Stimulated activated CD4-positive, alpha-beta T cell treated with anti-CD3 and anti-CD28 coated beads, Interleukin-4, amount 100 ng/mL, for 4 hours (primary cell): ENCODE measurements around the gene NPBWR2.

Source experiments
- DNase-seq, 2 experiments: peaks; one replicate each; pipeline ENCODE4 v3.0.0-alpha.2; 2020

Gene NPBWR2

DNA sequence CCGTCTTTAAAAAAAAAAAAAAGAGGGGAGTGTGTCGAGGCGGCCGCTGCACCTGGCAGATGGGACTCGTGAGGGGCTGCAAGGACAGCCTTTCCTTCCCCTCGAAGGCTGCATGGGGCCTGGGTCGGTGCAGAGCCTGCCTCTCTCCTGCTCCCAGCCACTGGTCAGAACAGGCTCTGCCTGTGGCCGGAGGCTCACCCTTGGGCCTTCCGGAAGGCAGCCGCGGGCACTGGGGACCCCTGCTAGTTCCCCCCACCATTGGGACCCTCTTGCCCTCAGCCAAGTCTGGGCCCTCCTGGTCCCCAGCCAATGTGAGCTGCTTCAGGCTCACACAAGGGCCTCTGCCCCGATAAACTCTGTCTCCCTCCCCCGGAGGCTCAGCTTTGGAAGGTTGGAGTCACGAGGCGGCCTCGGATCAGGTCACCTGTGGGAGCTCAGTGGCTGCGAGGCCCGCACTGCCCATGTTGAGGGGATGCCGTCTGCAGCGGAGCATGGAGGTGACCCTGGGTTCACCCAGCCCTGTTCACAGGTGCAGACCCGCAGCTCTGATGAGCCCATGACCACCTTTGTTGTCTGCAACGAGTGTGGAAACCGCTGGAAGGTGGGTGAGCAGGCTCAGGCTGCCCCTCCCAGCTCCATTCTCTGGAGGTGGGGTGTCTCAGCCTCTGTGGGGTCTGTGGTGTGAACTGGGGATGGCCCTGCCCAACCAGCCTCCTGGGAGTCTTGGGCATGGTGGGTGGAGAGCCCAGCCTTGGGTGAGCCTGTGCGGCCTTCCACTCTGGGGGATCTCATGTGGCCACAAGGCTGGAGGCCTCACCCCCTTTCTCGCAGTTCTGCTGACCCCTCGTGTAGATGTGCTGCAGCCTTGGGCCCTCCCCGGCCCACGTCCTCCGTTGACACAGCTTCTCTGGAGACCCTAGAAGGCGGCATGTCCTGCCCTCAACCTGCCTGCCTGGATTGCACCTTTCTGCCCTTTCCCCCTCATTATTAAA, 35.7 kb downstream of the NPBWR2 start:
- no peak for DNase-seq

DNA sequence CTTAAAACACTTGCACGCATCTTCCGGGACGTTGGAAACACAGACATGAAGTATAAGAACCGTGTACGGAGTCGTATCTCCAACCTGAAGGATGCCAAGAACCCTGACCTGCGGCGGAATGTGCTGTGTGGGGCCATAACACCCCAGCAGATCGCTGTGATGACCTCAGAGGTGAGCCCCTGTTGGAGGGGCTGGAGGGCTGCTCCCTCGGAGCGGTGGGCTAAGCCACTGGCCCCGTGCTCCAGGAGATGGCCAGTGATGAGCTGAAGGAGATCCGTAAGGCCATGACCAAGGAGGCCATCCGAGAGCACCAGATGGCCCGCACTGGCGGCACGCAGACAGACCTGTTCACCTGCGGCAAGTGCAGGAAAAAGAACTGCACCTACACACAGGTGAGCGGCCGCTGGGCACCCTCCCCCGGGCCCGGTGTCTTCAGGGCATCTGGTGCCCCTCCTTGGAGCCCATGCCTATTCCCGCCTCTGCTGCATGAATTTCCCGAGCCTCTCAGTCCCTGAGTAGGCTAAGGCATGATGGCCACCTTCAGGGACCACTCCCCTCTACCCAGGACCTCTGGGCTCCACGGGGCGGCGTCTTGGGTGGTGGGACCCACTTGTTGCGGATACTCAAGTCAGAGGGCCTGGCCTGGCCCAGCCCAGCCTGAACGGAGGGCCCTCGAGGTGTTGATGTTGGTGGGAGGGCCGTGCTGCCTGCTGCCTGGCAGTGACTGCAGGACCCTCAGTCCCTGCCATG, 36.9 kb downstream of the NPBWR2 start:
- no peak for DNase-seq

DNA sequence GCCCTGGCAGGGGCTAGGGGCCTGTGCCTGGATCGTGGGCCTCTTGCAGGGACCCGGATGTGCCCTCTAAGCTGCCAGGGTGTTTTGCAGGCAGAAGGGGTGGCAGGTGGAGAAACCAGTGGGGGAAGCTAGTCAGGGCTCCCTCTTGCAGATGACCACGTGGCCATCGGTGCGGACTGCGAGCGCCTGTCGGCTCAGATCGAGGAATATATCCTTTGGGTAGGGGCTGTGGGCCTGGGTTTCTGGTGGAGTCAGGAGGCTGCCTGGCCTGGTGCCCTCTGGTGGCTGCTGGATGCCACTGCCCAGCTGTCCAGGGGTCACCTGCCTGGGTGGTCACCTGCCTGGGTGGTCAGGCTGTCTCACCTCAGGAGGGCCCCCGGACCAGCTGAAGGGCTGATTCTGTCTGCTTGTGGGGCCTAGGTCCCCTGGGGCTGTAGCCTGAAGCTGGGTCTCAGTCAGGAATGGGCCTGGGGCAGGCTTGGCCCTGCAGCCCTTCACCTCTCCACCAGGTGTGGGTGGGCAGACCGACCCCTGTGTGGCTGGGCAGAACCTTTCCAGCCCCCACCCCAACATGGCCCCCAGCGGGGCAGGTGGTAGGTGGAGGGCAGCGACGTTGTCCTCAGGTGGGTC, 37.6 kb downstream of the NPBWR2 start:
- no peak for DNase-seq

- DNase-seq = no peak
Observed at GRCh38 chr20:64069209-64069613, 38.2 kb downstream of the NPBWR2 start.

- no peak for DNase-seq
Observed at GRCh38 chr20:64068386-64069208, 38.8 kb downstream of the NPBWR2 start.

- DNase-seq = no peak
Observed at GRCh38 chr20:64067733-64068307, 39.5 kb downstream of the NPBWR2 start.

DNA sequence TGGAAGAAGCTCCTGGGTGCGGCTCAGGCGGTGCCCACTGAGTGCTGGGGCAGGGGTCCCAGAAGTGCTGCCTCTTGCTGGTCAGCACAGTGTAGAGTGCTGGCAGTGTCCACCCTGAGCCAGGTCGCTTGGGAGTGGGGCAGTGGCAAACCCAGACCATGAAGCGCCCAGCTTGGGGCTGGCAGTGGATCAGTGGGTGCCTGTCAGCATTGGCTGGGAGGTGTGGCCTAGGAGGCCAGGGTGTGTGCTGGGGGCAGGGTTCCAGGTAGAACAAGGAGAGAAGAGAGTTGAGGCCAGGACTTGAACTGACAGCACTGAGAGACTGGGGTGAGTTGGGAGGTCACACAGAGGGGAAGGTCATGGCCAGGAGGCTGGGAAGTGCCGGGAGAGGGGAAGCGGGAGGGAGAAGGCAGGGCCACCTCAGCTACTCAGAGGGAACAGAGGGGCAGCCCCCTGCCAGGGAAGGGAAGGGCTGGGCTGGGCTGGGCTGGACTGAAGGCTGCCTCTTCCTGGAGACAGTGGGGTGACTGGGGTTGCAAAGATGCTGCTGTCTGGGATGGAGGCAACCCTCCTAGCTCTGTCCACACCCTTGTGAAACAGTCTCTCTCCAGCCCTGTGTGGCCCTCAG, 40.2 kb downstream of the NPBWR2 start:
- DNase-seq = no peak

DNA sequence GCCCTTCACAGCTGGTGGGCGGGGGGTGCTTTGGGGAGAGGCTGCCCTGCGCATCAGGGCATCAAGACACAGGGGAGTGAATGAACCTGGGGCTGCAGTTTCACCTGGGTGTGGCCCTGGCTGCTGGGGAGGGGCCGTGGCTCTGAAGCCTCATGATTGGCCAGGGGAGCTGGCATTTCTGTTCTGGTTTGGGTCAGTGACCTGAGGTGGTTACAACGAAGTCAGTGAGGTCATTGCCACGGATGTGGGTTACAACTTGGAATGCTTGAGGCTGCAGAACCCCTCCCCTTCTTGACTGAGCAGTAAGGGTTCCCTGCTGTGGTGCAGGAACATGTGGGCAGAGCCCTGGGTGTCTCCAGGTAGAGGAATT, 41.4 kb downstream of the NPBWR2 start:
- DNase-seq = peak in 1 of 2 experiments; percentile 32

- DNase-seq = no peak
Observed at GRCh38 chr20:64065062-64065973, 42.0 kb downstream of the NPBWR2 start.

DNA sequence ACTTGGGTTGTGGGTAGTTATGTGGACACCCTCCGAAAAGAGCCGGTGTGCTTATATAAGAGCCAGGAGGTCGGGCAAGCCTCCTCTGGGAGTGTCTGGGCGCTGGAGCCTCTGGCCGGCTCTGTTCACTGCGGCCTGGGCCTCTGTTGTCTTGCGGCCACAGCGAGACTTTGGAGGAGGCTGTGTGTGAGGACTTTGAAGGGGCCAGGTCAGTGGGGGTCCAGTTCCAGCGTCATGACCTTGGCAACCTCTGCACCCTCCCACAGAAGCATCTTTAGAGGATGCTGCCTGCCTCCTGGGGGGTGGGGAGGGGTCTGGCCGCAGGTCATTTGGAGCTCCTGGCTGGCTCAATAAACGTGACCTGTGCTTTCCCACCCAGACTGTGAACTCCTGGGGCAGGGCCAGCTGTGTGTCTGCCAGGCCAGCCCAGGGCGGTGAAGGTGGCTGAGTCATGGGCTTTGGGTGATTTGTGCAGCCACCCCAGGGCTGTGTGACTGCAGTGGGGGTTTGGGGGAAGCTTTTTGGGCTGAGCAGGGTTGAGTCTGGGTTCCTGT, 43.1 kb downstream of the NPBWR2 start:
- no peak for DNase-seq

DNA sequence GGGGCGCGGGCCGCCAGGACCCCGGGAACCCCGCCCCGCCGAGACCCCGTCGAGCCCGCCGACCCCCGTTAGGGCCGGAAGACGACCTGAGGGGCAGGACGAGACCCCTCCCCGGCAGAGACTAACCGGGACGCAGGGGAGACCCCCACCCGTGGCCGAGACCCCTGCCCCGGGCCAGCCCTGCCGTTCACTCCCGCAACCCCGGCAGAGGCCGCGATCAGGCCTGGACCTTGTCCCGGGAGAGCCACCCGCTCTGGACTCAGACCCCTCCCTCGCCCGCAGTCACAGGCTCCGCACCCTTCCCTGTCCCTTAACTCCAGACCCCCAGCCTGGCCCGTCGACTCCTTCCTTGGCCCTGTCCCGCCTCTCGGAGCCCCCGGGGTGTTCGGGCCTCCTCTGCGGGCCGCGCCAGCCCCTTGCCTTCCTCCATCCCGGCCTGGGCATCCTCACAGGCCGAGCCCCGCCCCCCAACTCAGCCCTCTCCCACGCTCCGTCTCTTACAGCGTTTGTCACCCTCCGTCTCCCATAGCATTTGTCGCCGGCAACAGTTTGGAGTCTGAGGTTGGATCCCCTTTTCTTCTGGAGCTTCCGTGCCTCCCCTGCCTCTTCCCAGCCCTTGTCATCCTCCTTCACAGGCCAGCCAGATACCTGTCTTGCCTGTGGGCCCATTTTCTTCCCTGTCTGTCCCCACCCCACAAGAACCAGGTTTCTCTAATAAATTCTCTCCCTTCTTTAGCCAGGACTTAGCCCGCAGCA, 43.8 kb downstream of the NPBWR2 start:
- DNase-seq = peak in 1 of 2 experiments; percentile 37

DNA sequence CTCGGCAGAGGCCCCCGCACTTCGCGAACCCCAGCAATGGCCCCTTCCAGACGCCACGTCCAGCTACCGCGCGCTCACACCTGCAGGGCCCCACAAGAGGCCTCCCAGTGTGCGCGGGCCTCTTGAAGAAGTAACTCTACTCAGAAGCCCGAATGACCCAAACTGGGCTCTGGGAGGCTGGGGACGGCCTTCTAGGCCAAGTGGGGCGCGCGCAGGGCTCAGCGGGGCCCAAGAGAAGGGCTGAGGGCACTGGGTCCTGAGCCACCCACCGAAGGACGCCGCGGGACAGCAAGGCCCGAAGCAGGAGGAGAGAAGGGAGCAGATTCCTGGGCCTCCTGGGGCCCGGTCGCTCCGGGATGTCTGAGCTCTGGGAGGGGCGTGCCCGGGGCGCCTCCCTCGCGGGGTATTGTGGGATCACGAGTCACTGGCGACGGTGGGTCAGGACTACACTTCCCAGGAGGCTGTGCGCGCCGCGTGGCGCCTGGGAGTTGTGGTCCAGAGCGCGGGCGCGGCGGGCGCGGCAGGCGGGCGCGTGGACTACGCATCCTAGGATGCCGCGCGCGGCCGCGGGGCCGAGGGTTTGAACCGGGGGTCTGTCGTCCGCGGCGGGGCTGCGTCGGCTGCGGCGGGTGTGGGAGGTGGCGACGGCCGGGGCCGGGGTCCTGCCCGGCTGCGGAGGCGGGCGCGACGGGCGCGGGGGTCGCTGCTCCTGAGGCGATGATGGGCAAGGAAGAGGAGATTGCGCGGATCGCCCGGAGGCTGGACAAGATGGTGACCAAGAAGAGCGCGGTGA, 44.6 kb downstream of the NPBWR2 start, which contains the start of gene TCEA2:
TSS of gene TCEA2 (plus strand) at position 603 of the 793 bp plus-strand sequence. CDS start at position 718, 115 bp downstream.
- peak; percentile 93 to 95 for DNase-seq

GRCh38 chr20:64062276-64062595, 45.1 kb downstream of the NPBWR2 start:
- DNase-seq = no peak

DNA sequence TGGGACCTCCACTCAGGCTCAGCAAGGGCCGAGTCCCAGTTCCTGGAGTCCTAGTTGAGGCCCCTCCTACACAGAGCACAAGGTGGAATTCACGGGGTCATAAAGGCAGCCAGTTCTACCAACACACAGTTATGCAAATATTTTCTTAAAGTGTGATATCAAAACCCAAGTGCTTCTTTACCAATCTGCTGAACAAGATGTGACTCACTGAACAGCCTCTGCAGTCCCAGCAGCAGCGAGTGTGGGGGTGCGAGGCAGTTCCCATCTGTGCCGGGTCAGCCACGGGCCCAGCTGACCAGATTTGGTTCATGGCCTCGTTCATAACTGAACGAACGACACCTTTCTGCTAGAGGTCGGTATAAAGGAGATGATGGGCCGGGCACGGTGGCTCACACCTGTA, 48.8 kb downstream of the NPBWR2 start:
- no peak for DNase-seq

DNA sequence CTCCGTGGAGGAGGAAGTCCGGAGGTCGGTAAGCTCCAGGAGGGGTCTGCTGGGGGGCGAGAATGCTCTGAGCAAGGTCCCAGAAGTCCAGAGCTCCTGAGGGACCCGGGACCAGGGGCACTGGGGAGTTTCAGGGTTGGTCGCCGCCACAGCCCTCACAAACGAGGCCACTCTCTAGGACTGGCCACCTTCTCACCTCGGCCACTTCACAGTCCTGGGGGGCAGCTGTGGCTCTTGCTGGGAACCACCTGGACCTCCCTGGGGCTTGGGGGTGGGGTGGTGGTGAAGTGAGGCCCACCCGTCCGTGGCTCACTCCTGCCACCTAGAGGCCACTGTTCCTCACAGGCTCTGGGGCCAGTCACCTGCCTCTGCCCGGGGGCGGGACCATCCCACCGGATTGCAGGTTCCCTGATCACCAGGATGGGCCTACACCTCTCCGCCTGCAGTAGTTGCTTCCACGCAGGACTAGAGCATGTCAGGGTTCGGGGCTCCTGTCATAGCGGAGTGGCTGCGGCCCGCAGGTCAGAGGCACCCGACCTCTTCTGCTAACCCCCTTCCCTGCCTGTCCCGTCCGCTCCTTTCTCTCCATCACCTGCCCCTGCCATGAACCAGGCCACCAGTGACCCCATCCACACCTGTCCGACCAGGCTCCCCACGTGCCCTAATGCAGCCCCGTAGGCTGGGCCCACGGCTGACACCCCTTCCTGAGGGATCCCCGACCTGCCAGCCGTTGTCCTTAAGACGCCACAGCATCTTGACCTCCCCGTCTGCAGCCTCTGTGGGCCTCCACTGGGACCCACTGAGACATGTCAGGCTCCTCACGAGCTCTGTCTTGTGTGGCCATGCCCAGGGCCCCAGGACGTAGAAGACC, 49.5 kb downstream of the NPBWR2 start:
- DNase-seq = peak; percentile 70 to 82

GRCh38 chr20:64056889-64057627, 50.3 kb downstream of the NPBWR2 start:
- no peak for DNase-seq

- no peak for DNase-seq
Observed at GRCh38 chr20:64056639-64056888, 50.8 kb downstream of the NPBWR2 start.
